GM12891 (cell line): ENCODE results near the gene RNU6-1.

Experiments used
- DNase-seq: peaks from one replicate; pipeline ENCODE4 v3.0.0; 2011; ENCODE audit warnings: low spot score; ENCODE audit not compliant: insufficient read length
- FAIRE-seq: peaks from 2 replicates; lab custom pipeline; 2011; peaks lifted over from hg19 to GRCh38; lab: Jason Lieb, UNC
- PAX5 ChIP-seq: IDR thresholded peaks from 2 replicates; pipeline ENCODE4 v1.6.1; 2011; ENCODE audit warnings: low read length, moderate library complexity, mild to moderate bottlenecking; ENCODE audit not compliant: insufficient read depth, severe bottlenecking
- POLR2A ChIP-seq: IDR thresholded peaks from 2 replicates; pipeline ENCODE4 v1.6.1; 2011; ENCODE audit warnings: low read depth, low read length, control low read depth
- POLR2AphosphoS5 ChIP-seq: IDR thresholded peaks from 2 replicates; pipeline ENCODE4 v1.6.1; 2011; ENCODE audit warnings: low read depth, low read length, control low read depth
- POU2F2 ChIP-seq: IDR thresholded peaks from 2 replicates; pipeline ENCODE4 v1.6.1; 2011; ENCODE audit warnings: low read depth, mild to moderate bottlenecking, control low read depth, low read length, moderate library complexity
- SPI1 ChIP-seq: IDR thresholded peaks from 2 replicates; pipeline ENCODE4 v1.6.1; 2011; ENCODE audit warnings: low read depth, low read length, control low read depth
- TAF1 ChIP-seq: IDR thresholded peaks from 2 replicates; pipeline ENCODE4 v1.6.1; 2011; ENCODE audit warnings: low read depth, low read length, control low read depth

The RNU6-1 gene

GRCh38 chr15:67835297-67836133 lies 4.3 kb downstream of the RNU6-1 start:
- peak; percentile 9 for FAIRE-seq
- TF ChIP-seq POU2F2 (no peak), TAF1 (no peak), SPI1 (no peak), POLR2A (no peak), POLR2AphosphoS5 (no peak), PAX5 (no peak)
- no peak for DNase-seq

GRCh38 chr15:67834581-67835296 lies 5.1 kb downstream of the RNU6-1 start:
- no peak for DNase-seq
- TF ChIP-seq POLR2AphosphoS5, result no peak
- TF ChIP-seq POU2F2, result no peak
- no peak for TF ChIP-seq SPI1
- no peak for TF ChIP-seq PAX5
- TF ChIP-seq TAF1, result no peak
- no peak for TF ChIP-seq POLR2A
- FAIRE-seq, result no peak

- FAIRE-seq (peak; percentile 76), DNase-seq (no peak)
- TF ChIP-seq SPI1 (no peak), POU2F2 (no peak), POLR2AphosphoS5 (no peak), PAX5 (no peak)
Observed at GRCh38 chr15:67833710-67834511, 5.9 kb downstream of the RNU6-1 start.

GRCh38 chr15:67832897-67833709 lies 6.7 kb downstream of the RNU6-1 start:
- FAIRE-seq, result no peak
- TF ChIP-seq POU2F2 (no peak), SPI1 (no peak), POLR2A (no peak), POLR2AphosphoS5 (no peak), TAF1 (no peak), PAX5 (no peak)
- DNase-seq, result no peak

GRCh38 chr15:67832031-67832551 lies 7.8 kb downstream of the RNU6-1 start:
- no peak for TF ChIP-seq POLR2AphosphoS5
- no peak for TF ChIP-seq POU2F2
- no peak for TF ChIP-seq SPI1
- no peak for TF ChIP-seq POLR2A
- TF ChIP-seq TAF1, result no peak
- TF ChIP-seq PAX5, result no peak
- FAIRE-seq, result peak; percentile 64
- no peak for DNase-seq

- TF ChIP-seq POLR2AphosphoS5, result no peak
- no peak for TF ChIP-seq TAF1
- TF ChIP-seq SPI1, result no peak
- TF ChIP-seq POLR2A, result no peak
- no peak for TF ChIP-seq PAX5
- no peak for TF ChIP-seq POU2F2
- FAIRE-seq (no peak), DNase-seq (no peak)
Observed at GRCh38 chr15:67831363-67831762, 8.5 kb downstream of the RNU6-1 start.

- DNase-seq (no peak), FAIRE-seq (no peak)
- TF ChIP-seq SPI1, result no peak
- TF ChIP-seq POLR2A, result no peak
- no peak for TF ChIP-seq PAX5
- no peak for TF ChIP-seq POLR2AphosphoS5
- no peak for TF ChIP-seq TAF1
- TF ChIP-seq POU2F2, result no peak
Observed at GRCh38 chr15:67829647-67830504, 10.0 kb downstream of the RNU6-1 start.
